ENCODE results near the gene DYDC2.

DYDC2 gene

DNA sequence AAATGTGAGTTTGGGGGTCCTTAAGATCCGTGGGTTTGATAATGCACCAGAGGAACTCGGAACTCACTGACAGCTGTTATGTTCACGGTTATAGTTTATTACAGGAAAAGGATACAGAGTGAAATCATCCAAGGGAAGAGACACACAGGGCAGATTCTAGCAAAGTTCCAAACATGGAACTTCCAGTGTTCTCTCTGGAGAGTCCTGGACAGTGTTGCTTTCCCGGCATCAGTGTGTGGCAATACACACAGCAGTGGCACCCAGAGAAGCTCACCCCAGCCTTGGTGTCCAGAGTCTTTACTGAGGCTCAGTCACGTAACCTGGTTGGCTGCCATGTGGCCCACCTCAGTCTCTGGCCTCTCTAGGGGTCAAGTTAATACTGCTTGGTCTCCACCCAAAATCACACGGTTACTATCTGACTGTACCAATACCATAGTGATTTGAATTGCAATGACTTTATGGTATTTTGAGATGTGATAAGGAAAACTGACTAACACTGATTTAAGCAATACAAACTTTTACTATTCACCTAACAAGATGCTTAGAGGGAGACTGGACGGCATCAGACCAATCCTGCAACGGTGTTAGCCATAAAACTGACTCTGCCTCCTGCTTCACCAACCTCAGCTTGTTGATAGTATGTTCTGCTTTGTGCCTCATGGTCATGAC, 43.7 kb downstream of the DYDC2 start:
- DNase-seq (ENCODE audit: low read depth in 1 of 2, low spot score in 1 of 2) = no peak
- TF ChIP-seq, protein P1, sequence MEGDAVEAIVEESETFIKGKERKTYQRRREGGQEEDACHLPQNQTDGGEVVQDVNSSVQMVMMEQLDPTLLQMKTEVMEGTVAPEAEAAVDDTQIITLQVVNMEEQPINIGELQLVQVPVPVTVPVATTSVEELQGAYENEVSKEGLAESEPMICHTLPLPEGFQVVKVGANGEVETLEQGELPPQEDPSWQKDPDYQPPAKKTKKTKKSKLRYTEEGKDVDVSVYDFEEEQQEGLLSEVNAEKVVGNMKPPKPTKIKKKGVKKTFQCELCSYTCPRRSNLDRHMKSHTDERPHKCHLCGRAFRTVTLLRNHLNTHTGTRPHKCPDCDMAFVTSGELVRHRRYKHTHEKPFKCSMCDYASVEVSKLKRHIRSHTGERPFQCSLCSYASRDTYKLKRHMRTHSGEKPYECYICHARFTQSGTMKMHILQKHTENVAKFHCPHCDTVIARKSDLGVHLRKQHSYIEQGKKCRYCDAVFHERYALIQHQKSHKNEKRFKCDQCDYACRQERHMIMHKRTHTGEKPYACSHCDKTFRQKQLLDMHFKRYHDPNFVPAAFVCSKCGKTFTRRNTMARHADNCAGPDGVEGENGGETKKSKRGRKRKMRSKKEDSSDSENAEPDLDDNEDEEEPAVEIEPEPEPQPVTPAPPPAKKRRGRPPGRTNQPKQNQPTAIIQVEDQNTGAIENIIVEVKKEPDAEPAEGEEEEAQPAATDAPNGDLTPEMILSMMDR (IDR thresholded peaks at IDR 0.05; ENCODE audit: insufficient read depth, low read length) = no peak
- no peak for TF ChIP-seq SPI1 (IDR thresholded peaks at IDR 0.05; ENCODE audit: borderline replicate concordance, low read depth)
- TF ChIP-seq GABPA (IDR thresholded peaks at IDR 0.05; ENCODE audit: low read depth) = no peak
- no peak for TF ChIP-seq POLR2AphosphoS5 (IDR thresholded peaks at IDR 0.05; ENCODE audit: low read depth)
- TF ChIP-seq, protein P2, sequence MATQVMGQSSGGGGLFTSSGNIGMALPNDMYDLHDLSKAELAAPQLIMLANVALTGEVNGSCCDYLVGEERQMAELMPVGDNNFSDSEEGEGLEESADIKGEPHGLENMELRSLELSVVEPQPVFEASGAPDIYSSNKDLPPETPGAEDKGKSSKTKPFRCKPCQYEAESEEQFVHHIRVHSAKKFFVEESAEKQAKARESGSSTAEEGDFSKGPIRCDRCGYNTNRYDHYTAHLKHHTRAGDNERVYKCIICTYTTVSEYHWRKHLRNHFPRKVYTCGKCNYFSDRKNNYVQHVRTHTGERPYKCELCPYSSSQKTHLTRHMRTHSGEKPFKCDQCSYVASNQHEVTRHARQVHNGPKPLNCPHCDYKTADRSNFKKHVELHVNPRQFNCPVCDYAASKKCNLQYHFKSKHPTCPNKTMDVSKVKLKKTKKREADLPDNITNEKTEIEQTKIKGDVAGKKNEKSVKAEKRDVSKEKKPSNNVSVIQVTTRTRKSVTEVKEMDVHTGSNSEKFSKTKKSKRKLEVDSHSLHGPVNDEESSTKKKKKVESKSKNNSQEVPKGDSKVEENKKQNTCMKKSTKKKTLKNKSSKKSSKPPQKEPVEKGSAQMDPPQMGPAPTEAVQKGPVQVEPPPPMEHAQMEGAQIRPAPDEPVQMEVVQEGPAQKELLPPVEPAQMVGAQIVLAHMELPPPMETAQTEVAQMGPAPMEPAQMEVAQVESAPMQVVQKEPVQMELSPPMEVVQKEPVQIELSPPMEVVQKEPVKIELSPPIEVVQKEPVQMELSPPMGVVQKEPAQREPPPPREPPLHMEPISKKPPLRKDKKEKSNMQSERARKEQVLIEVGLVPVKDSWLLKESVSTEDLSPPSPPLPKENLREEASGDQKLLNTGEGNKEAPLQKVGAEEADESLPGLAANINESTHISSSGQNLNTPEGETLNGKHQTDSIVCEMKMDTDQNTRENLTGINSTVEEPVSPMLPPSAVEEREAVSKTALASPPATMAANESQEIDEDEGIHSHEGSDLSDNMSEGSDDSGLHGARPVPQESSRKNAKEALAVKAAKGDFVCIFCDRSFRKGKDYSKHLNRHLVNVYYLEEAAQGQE (IDR thresholded peaks at IDR 0.05; ENCODE audit: insufficient replicate concordance, low read depth) = no peak
- H3K27me3 ChIP-seq (ENCODE audit: insufficient read depth, poor library complexity, severe bottlenecking) = no peaks in the 10 kb centered on the region
- no peak overlapping the region for H3K4me3 ChIP-seq (replicated peaks; ENCODE audit: insufficient read depth, low read length)
- no peak overlapping the region for H3K27ac ChIP-seq (replicated peaks)

DNA sequence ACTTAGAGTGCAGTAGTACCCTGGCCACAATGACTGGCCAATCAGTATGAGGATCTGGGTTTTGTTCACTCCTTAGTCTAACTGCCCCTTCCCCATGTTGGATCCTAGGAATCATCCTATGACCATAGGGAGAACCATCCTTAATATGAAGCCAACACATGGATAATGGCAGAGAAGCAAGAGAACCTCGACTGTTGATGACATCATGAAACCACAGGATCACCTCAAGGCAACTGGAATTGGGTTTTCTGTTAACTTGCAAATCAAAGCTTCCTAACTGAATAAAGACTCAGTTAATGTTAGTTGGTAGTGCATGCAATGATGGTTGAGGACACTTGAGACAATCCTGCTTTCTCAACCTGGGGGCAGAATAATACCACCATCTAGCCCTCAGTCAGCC, 48.5 kb downstream of the DYDC2 start:
- Histone ChIP-seq H3K27me3 (ENCODE audit: insufficient read depth, poor library complexity, severe bottlenecking) (peaks cover 29% of the 10 kb centered on the region), H3K4me3 (replicated peaks; ENCODE audit: insufficient read depth, low read length) (no peak overlapping the region), H3K27ac (replicated peaks) (no peak overlapping the region)
- TF ChIP-seq, protein P1 (IDR thresholded peaks at IDR 0.05; ENCODE audit: insufficient read depth, low read length) = no peak
- TF ChIP-seq, protein P2 (IDR thresholded peaks at IDR 0.05; ENCODE audit: insufficient replicate concordance, low read depth) = no peak
- TF ChIP-seq GABPA (IDR thresholded peaks at IDR 0.05; ENCODE audit: low read depth) (no peak), POLR2AphosphoS5 (IDR thresholded peaks at IDR 0.05; ENCODE audit: low read depth) (no peak), SPI1 (IDR thresholded peaks at IDR 0.05; ENCODE audit: borderline replicate concordance, low read depth) (no peak)
- DNase-seq (ENCODE audit: low read depth in 1 of 2, low spot score in 1 of 2) = no peak

DNA sequence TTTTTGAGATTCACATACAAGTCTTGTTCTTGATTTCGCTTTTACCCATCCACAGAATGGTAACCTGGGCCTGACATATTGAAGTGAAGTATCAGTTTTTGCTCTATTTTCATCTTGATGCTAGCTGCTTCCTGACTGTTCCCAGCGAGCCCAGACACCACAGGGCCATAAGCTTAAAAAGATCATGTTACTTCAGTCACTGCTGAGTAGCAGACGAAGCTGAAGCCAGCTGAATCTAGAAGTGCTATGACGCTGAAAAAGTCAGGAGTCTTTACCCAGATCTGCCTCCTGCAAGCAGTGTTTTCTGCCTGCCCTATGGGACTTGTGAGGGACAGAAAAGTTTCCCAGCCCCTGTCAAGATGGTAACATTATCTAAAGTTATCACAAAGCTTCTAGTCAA, 49.0 kb downstream of the DYDC2 start:
- TF ChIP-seq, protein P1 (IDR thresholded peaks at IDR 0.05; ENCODE audit: insufficient read depth, low read length) = no peak
- TF ChIP-seq GABPA (IDR thresholded peaks at IDR 0.05; ENCODE audit: low read depth) = no peak
- no peak for TF ChIP-seq SPI1 (IDR thresholded peaks at IDR 0.05; ENCODE audit: borderline replicate concordance, low read depth)
- TF ChIP-seq, protein P2 (IDR thresholded peaks at IDR 0.05; ENCODE audit: insufficient replicate concordance, low read depth) = no peak
- no peak for TF ChIP-seq POLR2AphosphoS5 (IDR thresholded peaks at IDR 0.05; ENCODE audit: low read depth)
- DNase-seq (ENCODE audit: low read depth in 1 of 2, low spot score in 1 of 2) = no peak
- Histone ChIP-seq H3K27me3 (ENCODE audit: insufficient read depth, poor library complexity, severe bottlenecking) (peaks cover 29% of the 10 kb centered on the region), H3K27ac (replicated peaks) (no peak overlapping the region), H3K4me3 (replicated peaks; ENCODE audit: insufficient read depth, low read length) (no peak overlapping the region)

All from HL-60 (cell line).